Keratinocyte (primary cell): ENCODE measurements around the gene SEMA3C. TPM values are rescaled to one million over a fixed set of nuclear protein-coding genes. Genes with fewer than 3 reads are reported as not detected.

ENCODE experiments used
- DNase-seq: peaks from one replicate; pipeline ENCODE4 v3.0.0-alpha.2; 2011; ENCODE audit warnings: low read depth, missing footprints, low spot score
- FAIRE-seq: peaks from 2 replicates; lab custom pipeline; 2011; peaks lifted over from hg19 to GRCh38; lab: Jason Lieb, UNC
- H2AFZ ChIP-seq: 2 replicates; pipeline ENCODE4 v1.6.0; 2012; ENCODE audit warnings: low read length, control low read depth, inconsistent platforms; ENCODE audit not compliant: control insufficient read depth
- H3K27ac ChIP-seq: 2 replicates; pipeline ENCODE4 v1.5.1; 2011; ENCODE audit warnings: low read length; ENCODE audit not compliant: control insufficient read depth, insufficient read depth
- H3K27me3 ChIP-seq: 3 replicates; pipeline ENCODE4 v1.6.0; 2011; ENCODE audit warnings: low read length; ENCODE audit not compliant: control insufficient read depth, insufficient read depth; ENCODE audit errors: extremely low read depth
- H3K36me3 ChIP-seq, 2 experiments: 2 replicates in 1 of 2; 3 replicates in 1 of 2; pipeline ENCODE4 v1.5.1; 2011; ENCODE audit warnings: low read length in 2 of 2, mild to moderate bottlenecking in 1 of 2; ENCODE audit not compliant: control insufficient read depth in 2 of 2, insufficient read depth in 2 of 2; ENCODE audit errors: extremely low read depth in 1 of 2
- H3K4me1 ChIP-seq: 3 replicates; pipeline ENCODE4 v1.5.1; 2011; ENCODE audit warnings: low read length; ENCODE audit not compliant: control insufficient read depth, insufficient read depth; ENCODE audit errors: extremely low read depth
- H3K4me2 ChIP-seq: 3 replicates; pipeline ENCODE4 v1.6.0; 2011; ENCODE audit warnings: low read depth, low read length; ENCODE audit not compliant: control insufficient read depth, insufficient read depth; ENCODE audit errors: extremely low read depth
- H3K4me3 ChIP-seq, 3 experiments: fragments of 200-600 bp in 1 of 3; sonication (generic) in 1 of 3; 2 replicates in 2 of 3; 3 replicates in 1 of 3; pipeline ENCODE4 v1.5.1; 2011 to 2016; ENCODE audit warnings: low read length in 3 of 3, mild to moderate bottlenecking in 3 of 3, control low read depth in 2 of 3, inconsistent platforms in 1 of 3, low read depth in 1 of 3, mixed read lengths in 1 of 3, mixed run types in 1 of 3, moderate library complexity in 1 of 3; ENCODE audit not compliant: control insufficient read depth in 2 of 3, insufficient read depth in 2 of 3; ENCODE audit errors: extremely low read depth in 1 of 3
- H3K79me2 ChIP-seq: 2 replicates; pipeline ENCODE4 v1.6.0; 2012; ENCODE audit warnings: low read length; ENCODE audit not compliant: control insufficient read depth, insufficient read depth
- H3K9ac ChIP-seq: 3 replicates; pipeline ENCODE4 v1.6.0; 2011; ENCODE audit warnings: low read length; ENCODE audit not compliant: control insufficient read depth, insufficient read depth; ENCODE audit errors: extremely low read depth
- H3K9me1 ChIP-seq: 3 replicates; pipeline ENCODE4 v1.6.0; 2011; ENCODE audit warnings: low read length; ENCODE audit not compliant: control insufficient read depth, insufficient read depth; ENCODE audit errors: extremely low read depth
- H3K9me3 ChIP-seq: 2 replicates; pipeline ENCODE4 v1.5.1; 2012; ENCODE audit warnings: low read depth, low read length; ENCODE audit not compliant: control insufficient read depth
- H4K20me1 ChIP-seq: 3 replicates; pipeline ENCODE4 v1.6.0; 2011; ENCODE audit warnings: low read length; ENCODE audit not compliant: control insufficient read depth, insufficient read depth; ENCODE audit errors: extremely low read depth
- CTCF ChIP-seq, 3 experiments: IDR thresholded peaks in 1 of 3; conservative IDR thresholded peaks in 1 of 3; optimal IDR thresholded peaks in 1 of 3; 2 replicates in 2 of 3; 3 replicates in 1 of 3; pipeline versions ENCODE3 to v1.5.1; 2011; ENCODE audit warnings: low read length in 3 of 3, mild to moderate bottlenecking in 3 of 3, moderate library complexity in 2 of 3, control low read depth in 1 of 3, inconsistent platforms in 1 of 3; ENCODE audit not compliant: insufficient read depth in 2 of 3; ENCODE audit errors: extremely low read depth in 1 of 3
- EZH2 ChIP-seq: IDR thresholded peaks from one replicate; pipeline ENCODE4 v1.6.1; 2012; ENCODE audit warnings: inconsistent platforms, mild to moderate bottlenecking, low read length, moderate library complexity
- dilution Hi-C: fragments of 300-500 bp; cut with MboI; formaldehyde crosslinking; loops from one replicate; pipeline ENCODE4 v1.7.0; 2020; ENCODE audit warnings: low sequenced_read_pairs; ENCODE audit not compliant: extremely low pct_ligation_motif_present
- polyA plus RNA-seq, 5 experiments: library from polyadenylated mRNA; depleted of rRNA in 3 of 5; stranded (reverse) in 3 of 5; stranded (forward) in 1 of 5; unstranded in 1 of 5; fragments of >200 nt; gene quantifications; 1 replicate in 1 of 5; 2 replicates in 3 of 5; 3 replicates in 1 of 5; pipeline versions ENCODE4 v1.2.1 to v1.2.3, GENCODE V29; 2011 to 2012; ENCODE audit warnings: missing spikeins in 2 of 5, low read depth in 1 of 5, low replicate concordance in 1 of 5

Gene SEMA3C
- polyA plus RNA-seq, 1 donor (not counting 4 experiments of a cell fraction or from before 2014, with no cell fraction given): 142 TPM

GRCh38 chr7:80967917-80968297 lies 49.1 kb upstream of the SEMA3C start:
- FAIRE-seq: no peak

GRCh38 chr7:80967071-80967916 lies 48.4 kb upstream of the SEMA3C start:
- H3K9me3 ChIP-seq: no peaks in the 10 kb centered on the region
- TF ChIP-seq EZH2 (no peak), CTCF (optimal IDR thresholded peaks at IDR 0.05 in 1 of 3, IDR thresholded peaks at IDR 0.05 in 1 of 3, conservative IDR thresholded peaks at IDR 0.05 in 1 of 3; ENCODE audit: extremely low read depth in 1 of 3, insufficient read depth in 2 of 3, low read length in 3 of 3) (no peak)
- H2AFZ ChIP-seq: no peak overlapping the region
- H3K9me1 ChIP-seq: no peaks in the 10 kb centered on the region
- no peak overlapping the region for H3K27ac ChIP-seq
- H3K9ac ChIP-seq: no peak overlapping the region
- H3K79me2 ChIP-seq: no peaks in the 10 kb centered on the region
- H3K27me3 ChIP-seq: no peaks in the 10 kb centered on the region
- no peak overlapping the region for H3K4me2 ChIP-seq
- no peak for FAIRE-seq
- no peaks in the 10 kb centered on the region for H3K36me3 ChIP-seq
- no peak overlapping the region for H3K4me3 ChIP-seq
- dilution Hi-C loops: no loop called here
- no peaks in the 10 kb centered on the region for H3K4me1 ChIP-seq
- H4K20me1 ChIP-seq: no peaks in the 10 kb centered on the region
- no peak for DNase-seq

More at GRCh38 chr7:80967917-80968297, 49.1 kb upstream of the SEMA3C start:
- H3K4me2 ChIP-seq: no peak overlapping the region
- no peak overlapping the region for H3K9ac ChIP-seq
- H3K27me3 ChIP-seq: no peaks in the 10 kb centered on the region
- no peaks in the 10 kb centered on the region for H3K36me3 ChIP-seq
- H4K20me1 ChIP-seq: no peaks in the 10 kb centered on the region
- TF ChIP-seq EZH2: no peak
- TF ChIP-seq CTCF (optimal IDR thresholded peaks at IDR 0.05 in 1 of 3, IDR thresholded peaks at IDR 0.05 in 1 of 3, conservative IDR thresholded peaks at IDR 0.05 in 1 of 3; ENCODE audit: extremely low read depth in 1 of 3, insufficient read depth in 2 of 3, low read length in 3 of 3): no peak
- no peaks in the 10 kb centered on the region for H3K79me2 ChIP-seq
- no peak for DNase-seq
- dilution Hi-C loops: no loop called here
- no peak overlapping the region for H3K4me3 ChIP-seq
- H3K27ac ChIP-seq: no peak overlapping the region
- H3K9me3 ChIP-seq: no peaks in the 10 kb centered on the region
- H3K9me1 ChIP-seq: no peaks in the 10 kb centered on the region
- H2AFZ ChIP-seq: no peak overlapping the region
- no peaks in the 10 kb centered on the region for H3K4me1 ChIP-seq
